Activated CD4-positive, CD25-positive, alpha-beta regulatory T cell treated with anti-CD3 and anti-CD28 coated beads, Interleukin-2, amount 50 U/mL, for 16 hours (primary cell): ENCODE results near the gene STUM.
"Not testable (repeated sequence)": the region's sequence is repeated elsewhere in the genome, so short reads cannot be mapped to it uniquely, and the experiment has no call there.

Experiments
- DNase-seq: peaks from one replicate; pipeline ENCODE4 v3.0.0-alpha.2; 2020; ENCODE audit warnings: low read depth, low spot score

The STUM gene, protein sequence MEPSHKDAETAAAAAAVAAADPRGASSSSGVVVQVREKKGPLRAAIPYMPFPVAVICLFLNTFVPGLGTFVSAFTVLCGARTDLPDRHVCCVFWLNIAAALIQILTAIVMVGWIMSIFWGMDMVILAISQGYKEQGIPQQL

DNA sequence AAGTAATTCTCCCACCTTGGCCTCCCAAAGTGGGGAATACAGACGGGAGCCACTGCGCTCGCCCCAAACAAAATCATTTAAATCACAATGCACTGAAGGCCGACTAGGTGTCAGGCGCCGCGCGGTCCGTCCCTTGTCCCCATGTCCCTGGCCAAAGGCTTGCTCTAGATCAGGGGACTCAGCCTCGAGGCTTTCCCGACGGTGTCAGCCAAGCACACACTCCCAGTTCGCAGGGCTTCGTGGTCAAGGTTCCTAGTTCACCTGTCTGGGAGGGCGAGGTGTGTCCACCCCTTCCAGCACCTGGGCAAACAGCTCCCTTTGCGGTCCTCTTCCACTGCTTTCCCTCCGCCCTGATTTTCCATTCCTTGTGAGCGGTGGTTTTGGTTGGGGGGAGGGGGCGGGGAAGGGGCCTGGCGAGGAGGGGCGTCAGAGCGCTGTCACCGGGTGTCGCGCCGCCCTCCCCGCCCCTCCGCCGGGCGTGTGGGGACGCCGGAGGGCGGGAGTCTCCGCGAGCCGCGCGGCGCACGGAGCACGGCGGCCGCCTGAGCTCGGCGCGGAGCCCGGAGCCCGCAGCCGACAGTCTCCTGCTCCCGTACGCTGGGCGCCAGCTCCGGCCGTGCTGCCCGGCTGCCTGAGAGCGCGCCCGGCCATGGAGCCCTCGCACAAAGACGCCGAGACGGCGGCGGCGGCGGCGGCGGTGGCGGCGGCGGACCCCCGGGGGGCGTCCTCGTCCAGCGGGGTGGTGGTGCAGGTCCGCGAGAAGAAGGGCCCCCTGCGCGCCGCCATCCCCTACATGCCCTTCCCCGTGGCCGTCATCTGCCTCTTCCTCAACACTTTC, at the start of gene STUM:
TSS of gene STUM (plus strand) at position 509 of the 838 bp plus-strand sequence. CDS start at position 650, 141 bp downstream.
- DNase-seq = no peak

DNA sequence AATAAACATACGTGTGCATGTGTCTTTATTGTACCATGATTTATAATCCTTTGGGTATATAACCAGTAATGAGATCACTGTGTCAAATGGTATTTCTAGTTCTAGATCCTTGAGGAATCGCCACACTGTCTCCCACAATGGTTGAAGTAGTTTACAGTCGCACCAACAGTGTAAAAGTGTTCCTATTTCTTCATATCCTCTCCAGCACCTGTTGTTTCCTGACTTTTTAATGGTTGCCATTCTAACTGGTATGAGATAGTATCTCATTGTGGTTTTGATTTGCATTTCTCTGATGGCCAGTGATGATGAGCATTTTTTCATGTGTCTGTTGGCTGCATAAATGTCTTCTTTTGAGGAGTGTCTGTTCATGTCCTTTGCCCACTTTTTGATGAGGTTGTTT, 48.9 kb upstream of the STUM start:
- not testable (repeated sequence) for DNase-seq

DNA sequence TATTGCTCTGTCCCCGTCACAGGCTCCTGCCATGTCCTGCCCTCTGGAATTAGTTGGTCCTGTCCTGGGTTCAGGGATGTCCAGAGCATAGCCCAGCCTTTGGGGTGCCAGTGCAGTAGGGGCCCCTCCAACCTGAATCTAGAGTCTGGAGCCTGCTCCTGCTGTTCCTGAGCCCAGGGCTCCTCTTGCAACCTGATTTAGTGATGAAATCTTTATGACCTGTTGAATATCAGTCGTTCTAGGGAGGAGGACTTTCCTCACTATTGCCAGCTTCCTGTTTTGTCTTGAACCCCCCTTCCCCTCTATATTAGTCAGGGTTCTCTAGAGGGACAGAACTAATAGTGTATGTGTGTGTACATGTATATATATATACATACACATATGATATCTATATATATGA, 42.5 kb upstream of the STUM start:
- DNase-seq = no peak

DNA sequence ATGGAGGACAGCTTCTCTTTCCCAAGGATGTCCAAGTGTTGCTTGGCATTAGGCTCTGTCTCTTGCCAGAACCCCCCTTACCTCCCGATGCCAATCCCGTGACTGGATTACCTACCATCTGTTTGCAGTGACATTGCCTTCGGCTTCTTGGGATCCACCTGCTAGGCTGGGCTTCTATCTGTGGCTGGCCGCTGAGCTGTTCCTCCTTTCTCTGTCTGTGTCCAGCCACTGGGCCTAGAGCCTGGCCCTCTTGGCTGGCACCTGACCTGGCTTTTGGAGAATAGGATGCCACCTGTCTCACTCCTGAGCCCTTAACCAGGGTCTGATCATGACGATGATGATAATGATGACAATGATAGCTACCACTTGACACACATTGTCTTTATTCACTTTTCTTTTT, 41.6 kb upstream of the STUM start:
- no peak for DNase-seq

DNA sequence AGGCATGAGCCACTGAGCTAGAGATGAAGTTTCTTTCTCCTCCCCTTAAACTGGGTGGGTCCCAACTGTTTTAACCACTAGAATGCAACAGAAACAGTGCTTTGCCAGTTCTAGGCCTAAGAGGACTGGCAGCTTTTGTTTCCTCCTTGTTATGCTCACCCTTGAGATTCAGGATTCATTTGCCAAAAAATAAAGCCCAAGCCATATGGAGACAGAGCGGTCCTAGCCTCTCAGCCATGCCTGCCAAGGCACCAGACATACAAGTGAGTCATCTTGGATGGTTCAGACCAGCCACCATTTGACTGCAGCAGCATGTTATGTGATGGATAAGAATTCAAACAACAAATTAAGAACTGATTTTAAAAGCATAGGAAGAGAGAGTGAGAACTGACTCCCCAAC, 38.1 kb upstream of the STUM start:
- no peak for DNase-seq

DNA sequence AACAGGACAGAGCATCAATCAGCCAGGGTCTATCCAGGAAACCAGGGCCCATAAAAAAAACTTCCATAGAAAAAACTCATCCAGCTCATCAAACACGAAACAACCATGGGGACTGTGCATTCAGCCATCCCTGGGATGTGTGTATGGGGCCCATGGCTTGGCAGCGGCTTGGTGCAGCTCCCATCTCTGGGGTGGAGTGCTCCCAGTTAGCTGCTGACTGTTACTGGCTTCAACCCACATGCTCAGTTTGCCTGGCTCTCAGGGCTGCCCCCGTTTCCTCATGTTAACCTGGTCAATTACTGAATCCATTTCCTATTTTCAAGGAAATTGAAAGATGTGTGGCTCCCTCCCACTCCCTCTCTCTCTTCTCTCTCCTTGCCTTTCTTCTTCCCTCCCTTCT, 37.3 kb upstream of the STUM start:
- DNase-seq = no peak

DNA sequence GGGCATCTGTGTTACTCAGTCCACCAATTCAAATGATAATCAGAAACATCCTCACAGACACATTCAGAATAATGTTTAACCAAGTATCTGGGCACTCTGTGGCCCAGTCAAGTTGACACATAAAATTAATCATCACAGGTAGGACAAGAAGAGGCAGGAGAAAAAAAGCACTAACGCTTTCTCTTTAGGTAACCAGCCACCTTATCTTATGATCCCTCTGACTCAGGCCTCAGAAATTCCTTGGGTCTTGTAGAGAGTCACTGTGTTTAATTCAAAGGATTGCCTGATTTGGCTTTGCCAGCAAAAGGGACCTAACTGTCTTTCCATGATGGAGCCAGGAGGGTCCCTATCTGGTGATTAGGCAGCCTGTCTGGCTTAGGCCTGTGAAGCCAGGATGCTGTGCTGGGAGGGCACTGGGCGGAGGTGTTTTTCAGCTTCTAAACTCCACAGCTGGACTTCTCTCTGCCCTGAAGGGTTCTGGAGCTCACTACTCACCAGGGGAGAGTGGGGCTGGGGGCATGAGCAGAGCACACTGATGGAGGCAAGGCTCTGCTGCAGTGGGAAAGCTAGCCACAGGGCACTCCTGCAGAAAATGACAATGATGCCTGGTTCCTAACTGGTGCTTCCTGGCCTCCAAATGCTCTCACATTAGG, 36.4 kb upstream of the STUM start:
- DNase-seq = no peak

DNA sequence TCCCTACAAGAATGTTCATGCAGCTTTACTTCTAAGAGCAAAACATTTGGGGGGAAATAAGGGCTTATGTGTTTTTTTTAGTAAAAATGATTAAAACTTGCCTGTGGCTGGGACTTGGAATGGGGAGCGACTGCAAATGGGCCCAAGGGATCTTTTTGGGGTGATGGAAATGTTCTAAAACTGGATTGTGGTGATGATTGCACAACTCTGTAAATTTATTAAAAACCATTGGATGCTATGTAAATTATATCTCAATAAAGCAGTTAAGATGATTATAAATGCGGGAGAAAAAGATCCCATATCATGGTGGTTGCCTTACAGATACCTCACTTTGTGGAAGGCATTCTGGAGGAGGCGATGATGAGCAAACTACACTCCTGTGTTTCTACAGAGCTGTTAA, 30.2 kb upstream of the STUM start:
- no peak for DNase-seq

DNA sequence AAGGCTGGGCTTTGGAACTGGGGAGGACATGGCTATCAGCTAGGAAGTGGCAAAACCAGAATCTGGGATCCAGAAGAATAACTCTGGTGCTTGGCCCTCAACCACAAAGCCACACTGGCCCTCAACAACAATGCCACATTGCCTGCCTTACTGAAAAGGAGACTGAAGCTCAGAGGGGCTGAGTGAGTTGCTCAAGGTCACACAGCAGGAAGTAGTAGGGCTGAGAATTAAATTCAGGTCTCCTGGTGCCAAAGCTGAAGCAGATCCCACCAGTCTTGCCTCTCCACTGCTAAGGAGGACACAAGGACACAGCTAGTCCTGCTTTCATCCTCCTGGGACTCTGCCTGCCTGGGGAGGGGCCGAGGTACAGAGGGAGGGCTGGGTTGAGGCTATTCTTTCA, 29.4 kb upstream of the STUM start:
- DNase-seq = no peak

DNA sequence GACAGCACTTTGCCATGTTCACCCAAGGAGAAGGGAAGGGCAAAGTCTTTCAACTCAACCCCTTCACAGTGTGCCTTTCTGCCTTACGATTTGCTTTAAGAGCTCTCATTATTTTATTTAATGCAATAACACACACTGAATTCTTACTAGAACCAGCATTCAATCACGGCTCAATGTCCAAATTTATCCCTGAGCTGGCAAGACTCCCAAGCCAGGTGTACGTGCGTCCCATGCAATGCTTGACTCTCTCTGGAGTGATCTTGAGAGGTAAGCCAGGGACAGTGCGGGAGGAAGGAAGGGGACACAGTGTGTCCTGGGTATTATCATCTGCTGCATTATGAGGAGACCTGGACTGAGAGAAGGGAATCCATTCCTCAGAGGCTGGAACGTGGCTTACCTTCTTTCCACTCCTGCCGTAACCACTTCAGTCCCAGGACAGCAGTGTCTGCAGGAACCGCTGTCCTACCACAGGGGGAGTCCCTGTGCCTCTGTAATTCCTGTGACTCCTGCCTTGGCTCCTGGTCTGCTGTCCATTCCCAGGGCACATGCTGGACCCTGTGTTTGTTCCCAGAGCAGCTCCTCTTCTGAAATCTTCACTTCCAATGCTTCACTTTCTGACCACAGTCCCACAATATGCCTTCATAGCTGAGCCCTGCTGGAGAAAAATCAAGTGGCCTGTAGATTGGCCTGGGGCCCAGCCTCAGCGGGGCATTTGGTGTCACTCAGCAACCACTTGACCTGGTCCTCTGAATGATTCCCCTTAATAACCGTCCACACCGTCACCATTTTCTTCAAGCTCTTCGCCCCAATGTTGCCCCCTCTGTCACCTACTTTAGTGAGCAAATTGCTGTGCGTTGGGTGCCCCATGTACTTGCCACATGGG, 28.6 kb upstream of the STUM start:
- no peak for DNase-seq

DNA sequence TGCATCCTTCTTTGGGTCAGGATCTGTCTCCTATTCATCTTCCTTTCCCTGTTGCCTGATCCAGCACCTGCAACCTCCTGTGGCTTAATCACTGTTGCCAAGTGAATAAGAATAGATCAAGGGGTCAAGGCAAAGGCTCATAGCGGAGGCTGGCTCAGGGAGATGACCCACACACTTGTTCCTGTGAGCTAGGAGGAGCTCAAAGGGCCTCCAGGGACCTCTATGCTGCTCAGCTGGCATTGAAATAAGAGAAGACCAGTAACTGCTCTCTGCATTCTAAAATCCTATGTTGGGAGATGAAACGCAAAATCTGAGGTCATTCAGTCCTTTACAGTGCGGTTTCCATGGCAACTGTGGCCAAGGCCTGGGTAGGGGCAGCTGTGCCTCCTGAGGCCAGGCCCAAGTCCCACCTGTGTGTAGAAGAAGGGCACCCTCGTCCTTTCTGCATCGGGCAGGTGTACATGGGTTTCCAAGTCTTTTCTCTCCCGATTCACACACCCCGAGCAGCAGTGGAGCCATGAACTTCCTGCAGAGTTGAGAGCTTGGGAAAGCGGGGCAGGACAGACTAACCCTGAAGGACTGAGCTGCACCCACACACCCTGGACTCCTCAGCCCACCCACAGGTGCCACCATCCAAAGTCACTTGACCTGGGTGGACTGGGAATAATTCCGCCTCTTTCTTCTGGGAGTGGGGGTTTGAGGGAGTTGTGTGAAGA, 27.8 kb upstream of the STUM start:
- no peak for DNase-seq

DNA sequence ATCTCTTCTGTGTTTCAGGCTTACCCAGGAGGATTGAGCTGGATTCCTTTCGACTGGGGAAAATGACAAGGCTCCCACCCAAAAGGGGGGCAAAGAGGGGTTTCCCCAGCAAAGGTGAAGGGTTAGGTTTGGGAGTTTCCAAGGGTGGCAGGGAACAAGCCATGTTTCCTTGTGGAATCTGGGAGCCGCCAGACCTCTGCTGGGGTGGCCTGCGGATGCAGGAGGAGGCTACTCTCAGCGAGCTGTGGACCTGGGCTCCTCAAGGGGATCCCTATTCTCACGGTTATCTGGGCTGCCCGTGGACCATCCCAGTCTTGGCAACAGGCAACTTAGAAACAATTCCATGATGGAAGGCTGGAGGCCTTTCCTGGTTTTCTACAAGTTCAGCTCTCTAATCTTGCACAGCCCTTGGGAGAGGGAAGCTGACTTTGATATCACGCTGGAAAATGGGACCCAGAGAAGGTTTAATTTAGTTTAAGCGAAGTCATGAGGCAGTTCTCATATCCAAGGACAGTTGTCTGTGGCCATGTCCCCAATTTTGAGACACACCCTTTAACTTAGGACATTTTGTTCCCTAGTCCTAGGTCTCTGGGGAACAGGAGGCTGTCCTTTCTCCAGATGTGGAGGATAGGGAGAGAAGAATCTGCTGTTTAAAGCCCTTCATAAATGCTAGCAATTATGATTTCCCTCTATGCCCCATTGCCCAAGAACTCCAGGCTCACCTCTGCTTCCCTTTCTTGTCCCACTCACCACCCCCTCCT, 24.7 kb upstream of the STUM start:
- no peak for DNase-seq

DNA sequence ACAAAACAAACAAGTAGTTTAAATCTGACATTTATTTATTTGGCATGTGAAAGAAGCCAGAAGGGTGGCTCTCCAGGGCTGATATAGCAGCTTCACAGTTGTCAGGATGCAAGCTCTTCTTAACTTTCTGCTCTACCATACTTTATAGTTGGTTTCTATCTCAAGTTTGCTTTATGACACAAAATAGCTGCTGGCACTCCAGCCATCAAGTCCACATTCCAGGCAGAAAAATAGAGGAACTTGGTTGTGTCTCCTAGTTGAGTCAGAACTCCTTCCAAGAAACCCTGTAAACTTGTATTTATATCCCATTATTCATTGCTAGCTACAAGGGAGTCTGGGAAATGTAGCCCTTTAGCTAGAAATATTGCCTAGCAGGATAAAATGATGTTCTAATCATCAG, 24.0 kb upstream of the STUM start:
- DNase-seq = no peak

DNA sequence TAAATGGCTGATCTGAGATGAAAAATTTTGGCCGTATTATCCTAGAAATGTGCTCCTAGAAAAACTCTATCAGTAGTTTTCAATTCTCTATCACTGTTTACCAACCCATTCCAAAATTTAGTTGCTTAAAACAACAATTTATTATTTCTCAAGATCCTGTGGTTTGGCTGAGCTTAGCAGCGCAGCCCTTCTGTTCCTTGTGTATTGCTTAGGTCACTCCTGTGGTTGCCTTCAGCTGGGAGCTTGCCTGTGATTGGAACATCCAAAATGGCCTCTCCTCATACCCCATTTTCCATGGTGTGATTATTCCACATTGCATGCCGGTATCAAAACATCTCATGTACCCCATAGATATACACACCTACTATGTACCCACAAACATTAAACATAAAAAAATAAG, 22.8 kb upstream of the STUM start:
- DNase-seq = no peak

DNA sequence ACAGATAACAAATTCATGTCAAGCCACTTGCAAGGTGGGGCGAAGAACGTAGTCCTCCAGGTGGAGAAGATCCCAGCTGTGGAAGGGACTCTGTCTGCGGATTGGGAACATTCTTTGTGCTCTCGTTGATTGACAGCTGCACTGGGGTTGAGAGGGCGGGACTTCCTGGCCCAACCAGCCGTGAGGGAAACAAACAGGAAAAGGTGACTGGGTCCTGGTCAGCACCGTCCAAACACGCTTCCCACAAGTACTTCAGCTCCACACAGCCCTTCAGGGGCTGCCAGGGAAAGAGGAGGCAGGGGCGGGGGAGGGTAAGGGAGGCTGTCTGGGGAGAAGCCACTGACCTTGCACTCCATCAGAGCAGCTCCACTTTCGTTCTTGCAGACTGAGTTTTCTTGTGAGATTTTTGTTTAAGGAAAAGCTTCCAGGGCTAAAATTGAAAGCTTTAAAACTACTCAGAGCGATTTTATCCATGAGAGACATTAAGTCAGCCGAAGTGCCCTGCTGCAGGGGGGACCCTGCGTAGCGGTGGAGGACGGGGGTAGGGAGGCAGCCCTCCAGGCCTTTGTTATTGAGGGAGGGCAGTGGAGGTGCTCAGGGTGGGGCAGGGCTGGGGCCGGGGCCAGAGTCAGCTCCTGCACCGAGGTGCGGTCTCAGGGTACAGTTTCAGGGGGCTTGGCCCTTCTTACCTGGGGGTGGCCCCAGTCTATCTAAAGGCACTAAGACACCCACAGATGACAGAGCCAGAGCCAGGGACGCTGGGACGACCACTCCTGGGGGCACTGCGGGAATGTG, 21.6 kb upstream of the STUM start:
- no peak for DNase-seq

DNA sequence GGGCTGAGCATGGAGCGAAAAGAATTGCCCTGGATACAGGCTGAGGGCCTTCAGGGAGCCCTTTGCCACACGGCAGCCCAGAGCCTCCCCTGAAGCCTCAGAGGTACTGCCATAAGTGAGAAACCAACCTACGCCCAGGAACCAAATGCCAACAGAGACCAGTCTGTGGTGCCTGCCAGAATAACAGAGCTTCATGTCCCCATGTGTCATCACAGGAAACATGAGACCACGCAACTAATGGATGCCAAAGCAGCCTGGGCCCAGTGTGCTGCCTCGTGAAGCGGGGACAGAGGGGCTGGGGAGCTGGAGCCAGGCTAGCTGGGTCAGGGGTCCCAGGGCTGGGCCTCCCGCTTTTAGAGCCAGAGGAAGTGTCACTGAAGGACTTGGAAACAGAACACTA, 18.7 kb upstream of the STUM start:
- no peak for DNase-seq

DNA sequence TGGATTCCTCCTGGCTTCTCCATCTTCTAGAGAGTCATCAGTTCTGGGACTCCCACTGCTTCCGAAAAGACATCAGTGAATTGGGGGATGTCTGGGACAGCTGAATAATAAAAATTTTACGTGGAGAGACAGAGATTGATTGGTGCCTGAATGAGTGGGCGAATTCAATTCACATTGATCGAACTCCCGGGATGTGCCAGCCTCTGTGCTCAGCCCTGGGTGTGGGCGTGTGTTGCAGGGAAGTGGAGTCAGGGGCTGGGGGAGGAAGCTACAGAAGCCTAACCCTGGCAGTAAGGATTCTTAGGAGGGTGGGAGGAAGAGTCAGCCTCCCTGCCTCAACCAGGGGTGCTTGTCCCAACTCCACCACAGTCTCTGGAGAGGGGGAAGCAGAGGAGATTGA, 18.0 kb upstream of the STUM start:
- DNase-seq = no peak

DNA sequence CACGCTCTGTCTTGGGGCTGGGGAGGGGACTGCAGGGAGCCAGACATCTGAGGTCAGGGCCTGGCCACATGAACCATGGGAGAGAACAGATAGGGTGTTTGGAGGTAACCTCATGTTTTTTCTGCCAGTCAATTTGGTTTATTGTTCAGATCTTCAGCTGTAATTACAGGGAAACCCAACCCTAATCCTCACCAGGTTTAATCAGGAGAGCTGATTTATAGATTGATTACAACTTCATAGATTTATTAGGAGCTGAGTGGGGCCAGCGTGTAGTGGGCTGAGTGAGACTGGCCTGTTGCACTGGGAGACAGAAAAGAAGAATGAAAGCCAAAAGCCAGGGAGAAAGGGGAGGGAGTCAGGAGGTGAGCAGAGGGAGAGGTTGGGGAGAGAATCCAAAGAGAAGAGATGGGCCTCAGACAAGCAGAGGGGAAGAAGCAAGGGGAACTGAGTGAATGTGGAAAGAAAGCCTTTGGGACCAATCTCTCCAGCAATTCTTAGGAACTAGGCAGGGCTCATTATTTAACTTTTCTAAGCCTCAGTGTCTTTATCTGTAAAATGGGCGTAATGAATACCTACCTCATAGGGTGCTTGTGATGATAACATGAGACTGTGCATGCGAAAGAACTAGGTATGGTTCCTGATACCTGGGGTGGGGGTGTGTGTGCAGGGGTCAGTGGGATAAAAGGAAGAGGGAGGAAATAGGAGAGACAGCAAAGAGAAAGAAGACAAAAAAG, 17.0 kb upstream of the STUM start:
- DNase-seq = no peak

DNA sequence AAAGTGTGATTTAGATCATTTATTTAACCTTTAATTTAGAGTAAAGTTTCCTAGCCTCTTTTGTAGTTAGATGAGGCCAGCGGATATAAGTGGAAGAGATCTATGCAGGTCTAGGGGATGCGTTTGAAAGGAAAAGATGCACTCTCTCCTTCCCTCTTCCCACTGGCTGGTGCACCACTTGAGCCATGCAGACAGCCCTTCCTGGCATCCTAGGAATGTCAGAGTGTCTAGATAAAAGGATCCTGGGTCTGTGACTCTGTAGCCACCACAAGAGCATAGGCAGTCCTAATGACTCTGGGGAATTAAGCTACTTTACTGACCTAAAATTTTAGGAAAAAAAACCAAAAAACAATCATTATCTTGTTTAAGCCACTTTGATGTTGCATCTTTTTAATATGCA, 16.0 kb upstream of the STUM start:
- DNase-seq = no peak
